H54 (cell line): ENCODE results near the gene ILF2.

ENCODE experiments used
- DNase-seq: peaks from one replicate; pipeline ENCODE4 v3.0.0; 2011; ENCODE audit warnings: low spot score, mixed read lengths; ENCODE audit not compliant: insufficient read length
- FAIRE-seq: peaks from 3 replicates; lab custom pipeline; 2011; peaks lifted over from hg19 to GRCh38; lab: Jason Lieb, UNC
- POLR2A ChIP-seq: IDR thresholded peaks from 2 replicates; pipeline ENCODE4 v1.6.1; 2011; ENCODE audit warnings: low read depth, mild to moderate bottlenecking, low read length

The ILF2 gene

DNA sequence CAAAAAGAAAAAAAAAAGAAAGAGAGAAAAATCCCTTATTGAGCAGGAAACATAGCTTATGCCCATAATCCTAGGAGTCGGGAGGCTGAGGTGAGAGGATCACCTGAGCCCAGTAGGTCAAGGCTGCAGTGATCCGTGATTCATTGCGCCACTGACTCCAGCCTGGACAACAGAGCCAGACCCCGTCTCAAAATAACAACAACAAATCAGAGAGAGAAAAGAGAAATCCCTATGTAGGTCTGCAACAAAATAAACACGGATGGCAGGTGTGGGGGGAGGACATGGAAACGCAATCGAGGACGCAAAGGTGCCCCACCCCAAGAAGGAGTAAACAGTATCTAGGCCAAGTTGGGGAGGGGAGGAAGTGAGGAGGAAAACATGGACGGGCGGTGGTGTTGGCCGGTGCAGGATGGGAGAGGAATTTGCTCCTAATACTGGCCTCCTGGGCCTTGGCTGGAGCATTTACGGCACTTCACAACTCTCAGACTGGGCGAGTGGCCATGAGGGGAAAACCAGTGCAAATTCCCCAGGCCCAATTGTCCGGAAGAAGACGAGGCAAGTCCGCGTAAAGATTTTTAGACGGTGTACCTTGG lies 37.5 kb downstream of the ILF2 start:
- DNase-seq, result peak; percentile 45
- 0 out of 2 replicates have a peak, but pooled peaks have one; percentile 0 for TF ChIP-seq POLR2A
- no peak for FAIRE-seq

DNA sequence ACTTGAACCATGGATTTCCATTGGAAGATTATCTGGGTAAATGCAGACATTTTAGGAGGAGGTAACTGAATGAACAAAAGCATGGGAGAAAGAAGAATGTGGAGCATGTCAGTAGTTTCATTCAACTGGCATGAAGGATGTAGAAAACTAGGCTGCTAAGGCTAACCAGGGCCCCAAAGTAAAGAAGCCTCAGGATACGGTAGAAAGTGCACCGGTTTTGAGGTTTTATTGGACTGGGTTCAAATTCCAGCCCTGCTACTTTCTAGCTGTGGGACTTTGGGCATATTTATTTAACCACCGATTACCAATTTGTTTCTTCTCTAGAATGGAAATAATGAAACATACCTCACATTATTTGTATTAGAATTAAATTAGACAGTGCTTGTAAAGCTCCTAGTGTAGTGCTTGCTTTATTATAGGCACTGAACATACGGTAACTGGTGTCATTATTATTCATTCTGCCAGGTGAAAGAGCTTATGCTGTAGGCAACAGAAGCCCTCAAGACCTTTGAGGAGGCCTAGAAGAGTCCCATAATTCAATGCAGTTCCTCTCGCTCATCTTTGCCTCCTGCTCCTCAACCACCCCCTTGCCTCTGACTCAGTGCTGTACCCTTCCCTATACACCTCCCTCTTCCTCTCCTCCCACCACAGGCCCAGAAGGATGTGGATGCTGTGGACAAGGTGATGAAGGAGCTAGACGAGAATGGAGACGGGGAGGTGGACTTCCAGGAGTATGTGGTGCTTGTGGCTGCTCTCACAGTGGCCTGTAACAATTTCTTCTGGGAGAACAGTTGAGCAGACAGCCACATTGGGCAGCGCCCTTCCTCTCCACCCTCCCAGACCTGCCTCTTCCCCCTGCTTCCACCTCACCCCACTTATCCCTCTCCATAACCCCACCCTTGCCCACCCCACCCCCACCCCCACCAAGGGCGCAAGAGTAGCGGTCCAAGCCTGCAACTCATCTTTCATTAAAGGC lies 39.5 kb downstream of the ILF2 start:
- DNase-seq (no peak), FAIRE-seq (no peak)
- no peak for TF ChIP-seq POLR2A

DNA sequence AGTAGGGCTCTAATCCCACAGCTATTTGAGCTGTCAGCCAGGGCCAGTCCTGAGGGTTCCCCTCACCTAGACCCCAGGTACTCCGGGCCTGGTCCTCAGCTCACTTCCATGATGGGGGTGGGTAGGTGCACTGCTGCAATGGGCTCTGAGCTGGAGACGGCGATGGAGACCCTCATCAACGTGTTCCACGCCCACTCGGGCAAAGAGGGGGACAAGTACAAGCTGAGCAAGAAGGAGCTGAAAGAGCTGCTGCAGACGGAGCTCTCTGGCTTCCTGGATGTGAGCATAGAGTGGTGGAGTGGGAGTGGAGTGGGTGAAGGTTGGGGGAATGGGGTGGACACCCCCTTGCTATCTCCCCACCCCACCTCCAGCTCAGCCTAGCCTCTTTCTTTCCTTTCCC lies 40.4 kb downstream of the ILF2 start:
- no peak for TF ChIP-seq POLR2A
- DNase-seq, result no peak
- no peak for FAIRE-seq

DNA sequence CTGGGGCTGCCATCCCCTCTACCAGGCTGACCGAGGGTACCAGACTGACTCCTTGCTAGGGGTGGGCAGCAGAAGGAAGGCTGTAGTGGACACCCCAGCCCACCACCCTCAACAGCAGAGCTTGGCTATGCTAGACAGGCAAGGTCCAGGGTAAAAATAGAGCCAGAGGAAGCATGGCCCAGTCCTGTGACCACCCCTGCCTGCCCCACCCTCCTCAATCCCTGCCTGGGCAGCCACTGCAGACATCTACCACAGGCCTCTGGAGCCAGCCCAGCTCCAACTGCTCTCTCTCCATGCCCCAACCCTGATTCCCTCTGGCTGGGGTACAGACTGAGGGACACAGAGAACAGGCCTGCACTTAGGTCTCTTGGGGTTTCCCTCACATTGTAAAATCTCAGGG lies 40.8 kb downstream of the ILF2 start:
- no peak for FAIRE-seq
- no peak for TF ChIP-seq POLR2A
- no peak for DNase-seq

DNA sequence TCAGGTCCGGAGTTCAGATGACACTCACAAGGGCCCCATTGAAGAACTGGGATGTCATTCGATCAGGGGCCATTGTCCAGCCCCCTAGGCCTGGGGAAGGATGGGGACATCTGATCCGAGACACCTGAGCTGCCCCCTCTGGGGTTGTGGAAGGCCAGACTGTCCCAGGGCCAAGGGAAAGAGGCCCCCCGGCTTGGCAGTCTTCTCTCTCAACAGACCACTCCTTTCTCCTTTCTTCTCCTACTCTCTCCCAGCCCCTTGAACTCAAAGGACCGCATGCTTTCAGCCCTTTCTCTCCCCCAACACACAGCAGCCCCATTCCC lies 41.5 kb downstream of the ILF2 start:
- FAIRE-seq (no peak), DNase-seq (no peak)
- TF ChIP-seq POLR2A, result no peak

DNA sequence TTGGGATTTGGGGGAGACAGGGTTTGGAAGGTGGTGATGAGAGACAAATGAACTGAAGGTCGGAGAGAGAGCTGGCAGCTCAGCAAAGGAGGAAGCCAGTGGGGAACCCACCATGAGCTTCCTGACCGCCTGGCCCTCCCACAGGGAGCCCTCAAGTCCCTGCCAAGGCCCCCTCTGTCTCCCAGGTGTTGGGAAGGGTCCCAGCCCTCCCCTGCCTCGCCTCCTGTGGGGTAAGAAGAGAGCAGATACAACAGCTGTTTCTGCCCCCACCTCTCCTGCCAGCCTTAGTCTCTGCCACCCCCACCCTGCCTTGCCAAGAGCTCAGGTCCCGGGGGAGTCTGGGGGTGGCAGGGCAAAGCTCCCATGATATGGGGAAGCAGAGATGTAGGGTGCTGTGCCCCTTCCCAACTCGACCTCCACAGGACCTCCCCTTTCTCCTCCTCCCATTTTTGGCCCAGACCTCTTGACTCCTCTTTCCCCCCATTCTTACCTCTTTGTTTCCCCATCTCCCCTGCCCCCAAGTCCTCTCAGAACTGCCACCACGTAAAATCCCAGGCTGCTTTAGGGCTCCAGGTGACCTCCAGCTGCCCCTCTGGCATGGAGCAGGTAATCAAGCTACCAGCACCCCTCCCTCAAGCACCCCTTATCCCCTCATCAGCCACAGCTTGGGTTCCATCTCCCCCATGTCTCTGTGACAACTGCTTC lies 42.0 kb downstream of the ILF2 start:
- no peak for TF ChIP-seq POLR2A
- DNase-seq (no peak), FAIRE-seq (no peak)

DNA sequence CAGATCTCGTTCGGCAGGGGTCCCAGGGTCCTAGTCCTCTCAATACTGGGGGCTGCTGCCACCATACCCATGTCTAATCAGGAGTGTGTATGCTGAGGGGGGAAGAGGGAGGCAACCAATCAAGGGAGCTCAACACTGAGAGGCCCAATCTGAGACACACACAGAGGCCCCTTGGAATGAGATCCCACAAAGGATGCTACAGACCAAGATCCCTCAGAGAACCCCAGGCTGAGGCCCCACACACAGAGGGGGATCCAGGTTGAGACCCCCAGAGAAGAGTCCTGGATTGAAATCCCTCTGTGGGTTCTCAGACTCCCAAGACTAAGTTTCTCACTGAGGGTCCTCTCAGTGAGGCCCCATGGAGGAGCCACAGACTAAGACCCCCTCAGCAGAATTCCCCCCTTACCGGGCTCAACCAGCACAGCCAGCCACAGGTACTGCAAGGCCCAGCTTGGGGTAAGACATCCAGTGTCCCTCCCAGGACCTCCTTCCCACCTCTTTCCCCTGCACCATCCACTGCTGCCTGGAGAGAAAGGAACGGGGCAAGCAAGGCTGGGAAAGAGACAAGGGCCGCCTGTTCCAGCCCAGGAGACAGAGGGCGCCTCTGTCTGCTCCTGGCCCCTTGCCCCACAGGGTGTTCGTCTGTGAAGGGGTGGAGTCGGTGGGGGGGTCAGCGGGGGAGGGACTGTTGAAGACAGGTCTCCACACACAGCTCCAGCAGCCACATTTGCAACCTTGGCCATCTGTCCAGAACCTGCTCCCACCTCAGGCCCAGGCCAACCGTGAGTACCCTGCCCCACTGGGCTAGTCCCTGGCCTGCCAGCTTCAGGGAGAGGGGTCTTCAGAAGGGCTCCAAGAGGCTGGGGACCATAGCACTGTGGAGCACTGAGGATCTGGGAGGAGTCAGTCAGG lies 42.8 kb downstream of the ILF2 start, which contains the start of gene S100A1:
TSS of gene S100A1 (plus strand) at position 720 of the 912 bp plus-strand sequence. CDS start 2,088 bp downstream, outside the sequence.
- no peak for TF ChIP-seq POLR2A
- FAIRE-seq (no peak), DNase-seq (no peak)

DNA sequence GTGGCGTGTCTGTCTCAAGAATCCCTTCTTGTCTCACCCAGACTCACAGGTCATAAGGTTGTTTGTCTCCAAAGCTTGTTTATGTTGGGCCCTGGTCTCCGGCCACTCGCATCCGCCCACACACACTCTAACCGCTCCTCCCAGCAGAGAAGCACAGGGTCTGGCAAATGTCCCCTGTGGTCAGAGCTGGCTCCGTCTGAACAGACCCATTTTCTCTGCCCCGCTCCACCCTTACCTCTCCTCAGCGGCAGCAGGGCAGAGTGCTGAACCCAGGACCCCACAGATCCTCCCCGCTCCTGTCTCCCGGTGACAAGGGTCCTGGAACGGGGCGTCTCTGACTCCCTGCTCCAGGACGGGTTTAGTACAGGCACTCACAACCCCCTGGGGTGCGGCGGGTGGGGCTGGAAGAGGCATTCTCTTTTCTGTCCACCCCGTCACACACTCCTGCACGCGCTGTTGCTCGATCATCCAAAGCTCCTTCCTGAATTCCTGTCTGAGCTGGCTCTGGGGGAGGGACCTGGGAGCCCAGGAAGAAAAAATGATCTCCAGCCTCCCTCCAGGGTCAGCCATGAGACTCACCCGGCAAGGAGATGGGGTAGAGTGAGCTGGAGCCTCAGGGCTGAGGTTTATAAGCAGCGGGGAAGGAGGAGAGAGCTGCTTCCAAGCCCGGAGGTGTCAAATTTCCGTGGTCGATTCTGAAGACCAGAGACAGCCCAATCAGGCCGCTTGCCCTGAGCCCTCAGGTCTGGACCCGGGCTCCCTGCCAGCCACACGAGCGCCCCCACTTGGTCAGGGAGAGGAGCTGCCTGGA lies 43.7 kb downstream of the ILF2 start, which contains the start of gene S100A13:
TSS of gene S100A13 (minus strand) at position 602 of the 811 bp plus-strand sequence. CDS start 1,033 bp downstream, outside the sequence.
- DNase-seq (peak; percentile 89), FAIRE-seq (no peak)
- peak; percentile 80 for TF ChIP-seq POLR2A

DNA sequence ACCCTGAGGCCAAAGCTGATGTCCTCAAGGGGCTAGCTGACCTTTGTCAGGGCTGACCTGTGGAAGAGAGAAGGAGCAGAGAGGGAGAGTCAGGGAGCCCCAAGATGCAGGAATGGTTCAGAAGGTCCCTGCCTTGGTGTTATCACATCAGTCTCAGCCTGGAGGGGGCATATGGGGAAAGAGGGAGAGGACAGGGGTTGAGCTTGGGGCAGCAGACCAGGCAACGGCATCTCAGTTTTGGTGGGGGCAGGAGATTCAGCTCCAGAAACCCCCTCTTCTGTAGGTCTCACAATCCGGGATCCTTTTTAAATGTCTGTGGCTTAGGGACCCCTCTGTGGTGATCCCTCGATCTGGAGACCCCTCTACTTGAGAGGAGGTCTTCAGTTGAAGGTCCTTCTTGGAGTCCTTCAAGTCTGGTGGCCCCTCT lies 44.3 kb downstream of the ILF2 start:
- no peak for FAIRE-seq
- TF ChIP-seq POLR2A, result no peak
- no peak for DNase-seq

DNA sequence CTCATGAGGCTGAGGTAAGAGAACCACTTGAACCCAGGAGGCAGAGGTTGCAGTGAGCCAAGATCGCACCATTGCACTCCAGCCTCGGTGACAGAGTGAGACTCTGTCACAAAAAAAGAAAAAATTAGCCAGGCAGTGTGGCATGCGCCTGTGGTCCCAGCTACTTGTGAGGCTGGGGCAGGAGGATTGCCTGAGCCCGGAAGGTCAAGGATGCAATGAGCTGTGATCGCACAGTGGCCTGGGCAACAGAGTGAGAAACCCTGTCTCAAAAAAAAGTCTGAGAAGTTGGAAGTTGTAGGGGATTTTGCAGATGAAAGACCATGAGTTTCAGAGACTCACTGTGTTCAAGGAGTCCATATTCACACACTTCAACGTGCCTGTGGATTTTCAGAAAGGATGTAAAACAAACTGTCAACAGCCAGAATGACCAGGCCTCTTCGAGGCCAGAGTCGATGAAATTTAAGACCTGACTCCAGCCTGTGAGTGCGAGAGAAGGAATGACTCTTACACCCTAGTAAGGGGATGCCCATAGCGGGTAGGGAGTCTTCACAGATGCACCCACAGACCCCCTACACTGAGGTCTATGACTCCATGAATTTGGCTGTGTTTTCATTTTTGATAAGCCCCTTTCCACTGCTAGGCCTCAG lies 45.7 kb downstream of the ILF2 start:
- FAIRE-seq (no peak), DNase-seq (no peak)
- no peak for TF ChIP-seq POLR2A

DNA sequence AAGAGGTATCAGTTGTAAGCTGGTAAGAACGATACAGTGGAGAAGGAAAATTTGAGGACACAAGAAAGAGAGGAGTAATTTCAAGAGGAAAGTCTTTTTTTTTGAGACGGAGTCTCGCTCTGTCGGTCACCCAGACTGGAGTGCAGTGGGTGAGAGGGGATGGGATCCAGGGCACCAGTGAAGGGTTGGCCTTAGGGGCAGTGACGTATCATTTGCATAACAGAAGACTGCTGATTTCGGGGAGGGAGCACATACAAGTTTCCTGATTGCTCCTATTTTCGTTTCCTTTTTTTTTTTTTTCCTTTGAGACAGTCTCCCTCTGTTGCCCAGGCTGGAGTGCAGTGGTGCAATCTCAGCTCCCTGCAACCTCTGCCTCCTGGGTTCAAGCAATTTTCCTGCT lies 47.7 kb downstream of the ILF2 start:
- FAIRE-seq (no peak), DNase-seq (no peak)
- no peak for TF ChIP-seq POLR2A

DNA sequence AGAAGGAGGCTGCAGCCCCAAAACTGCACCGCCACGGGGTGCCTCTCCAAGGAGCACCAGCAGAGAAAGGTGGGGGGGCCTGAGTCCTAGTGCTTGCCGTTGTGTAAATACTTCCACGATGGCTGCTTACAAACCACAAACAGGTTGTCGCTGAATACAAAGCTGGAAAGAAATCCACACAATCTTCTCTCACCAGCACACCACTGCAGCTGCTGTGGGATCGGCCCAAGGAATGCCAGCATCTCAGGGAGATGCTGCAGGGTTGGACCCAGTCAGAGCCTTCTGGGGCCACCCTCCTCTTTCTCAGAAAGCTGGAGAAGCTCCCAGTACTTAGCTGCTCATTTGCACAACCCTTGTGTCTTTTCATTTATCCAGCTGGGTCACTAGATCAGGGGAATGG lies 51.6 kb downstream of the ILF2 start:
- TF ChIP-seq POLR2A, result no peak
- DNase-seq (no peak), FAIRE-seq (no peak)

DNA sequence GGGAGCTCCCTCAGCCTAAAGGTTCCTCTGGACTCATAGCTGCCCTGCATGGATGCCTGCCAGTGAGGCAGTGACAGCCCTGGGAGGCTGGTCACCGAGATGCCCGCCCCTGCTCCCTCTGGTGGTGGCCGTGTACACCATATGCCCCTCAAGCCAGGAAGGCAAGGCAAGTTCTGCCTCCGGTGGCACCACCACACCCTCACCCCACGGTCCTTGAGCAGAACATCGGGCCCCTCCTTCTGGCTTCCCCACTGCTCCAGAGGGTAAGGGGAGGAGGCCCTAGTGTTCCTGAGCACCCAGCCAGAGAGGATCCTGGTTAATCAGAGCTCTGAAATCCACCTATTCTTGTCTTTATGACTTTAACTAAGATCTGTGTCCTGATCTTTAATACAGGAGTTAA lies 53.1 kb downstream of the ILF2 start:
- FAIRE-seq, result no peak
- TF ChIP-seq POLR2A, result 0 out of 2 replicates have a peak, but pooled peaks have one; percentile 28

More for the DNA sequence above, 53.1 kb downstream of the ILF2 start:
- DNase-seq, result peak; percentile 57
